COR-L47 (cell line): ENCODE results near the gene PIGV.
"Not testable (repeated sequence)": the region's sequence is repeated elsewhere in the genome, so short reads cannot be mapped to it uniquely, and the experiment has no call there.

Experiments
- DNase-seq: peaks from one replicate; lab custom pipeline; 2025; lab: John Stamatoyannopoulos, UW

PIGV gene

DNA sequence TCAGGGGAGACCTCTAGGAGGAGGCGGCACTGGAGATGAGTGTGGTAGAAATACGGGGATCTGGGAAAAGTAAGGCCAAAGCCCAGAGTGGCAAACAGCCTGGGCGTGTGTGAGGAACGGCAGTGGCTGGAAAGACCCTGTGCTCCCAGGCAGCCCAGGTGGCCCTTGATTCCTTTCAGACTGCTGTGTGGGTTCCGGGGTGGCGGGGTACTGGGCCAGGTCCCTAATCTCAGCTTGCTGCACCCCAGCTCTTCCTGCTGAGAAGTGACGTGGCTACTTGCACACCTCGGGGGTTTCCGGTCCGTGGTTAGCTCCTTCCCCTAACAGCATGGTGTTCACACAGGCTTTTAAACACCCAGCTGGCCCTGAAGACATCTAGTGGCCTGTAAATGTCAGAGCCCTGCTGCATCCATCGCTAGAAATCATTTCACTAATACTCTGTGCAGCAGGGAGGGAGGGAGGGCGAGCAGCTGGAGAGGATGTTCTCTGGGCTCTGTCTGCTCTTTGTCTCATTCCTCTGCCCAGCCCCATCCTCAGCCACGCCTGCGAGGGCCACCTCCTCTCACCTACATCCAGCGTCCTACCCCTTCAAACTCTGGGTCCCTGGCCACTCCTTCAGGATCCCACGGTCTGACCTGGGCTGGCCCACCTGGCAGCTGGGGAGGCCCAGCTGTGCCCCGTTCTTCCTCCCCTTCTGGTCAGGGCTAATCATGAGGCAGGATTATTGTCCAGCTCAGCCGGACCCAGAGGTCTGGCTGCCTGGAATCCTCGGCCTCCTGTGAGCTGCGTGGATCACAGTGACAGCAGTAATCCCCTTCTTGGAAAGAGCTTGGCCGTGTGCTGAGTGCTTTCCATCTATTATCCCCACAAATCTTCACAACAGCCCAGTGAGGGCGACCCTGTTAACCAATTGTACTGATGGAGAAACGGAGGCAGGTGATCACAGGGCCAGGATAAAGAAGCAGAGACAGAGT is 46.0 kb downstream of the PIGV start:
- DNase-seq: no peak

DNA sequence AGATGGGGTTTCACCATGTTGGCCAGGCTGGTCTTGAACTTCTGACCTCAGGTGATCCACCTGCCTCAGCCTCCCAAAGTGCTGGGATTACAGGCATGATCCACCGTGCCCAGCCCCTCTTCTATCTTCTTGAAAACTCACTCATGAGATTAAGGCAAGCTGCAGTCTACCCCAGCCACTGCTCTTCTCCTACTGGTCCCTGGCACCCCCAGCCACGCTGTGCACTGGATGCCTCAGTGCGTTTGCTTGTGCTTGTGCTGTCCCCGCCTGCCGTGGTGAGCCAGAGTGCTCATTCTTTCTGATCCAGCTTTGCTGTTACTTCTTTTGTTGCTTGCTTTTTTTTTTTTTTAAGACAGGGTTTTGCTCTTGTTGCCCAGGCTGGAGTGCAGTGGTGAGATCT is 49.9 kb downstream of the PIGV start:
- DNase-seq: not testable (repeated sequence)

DNA sequence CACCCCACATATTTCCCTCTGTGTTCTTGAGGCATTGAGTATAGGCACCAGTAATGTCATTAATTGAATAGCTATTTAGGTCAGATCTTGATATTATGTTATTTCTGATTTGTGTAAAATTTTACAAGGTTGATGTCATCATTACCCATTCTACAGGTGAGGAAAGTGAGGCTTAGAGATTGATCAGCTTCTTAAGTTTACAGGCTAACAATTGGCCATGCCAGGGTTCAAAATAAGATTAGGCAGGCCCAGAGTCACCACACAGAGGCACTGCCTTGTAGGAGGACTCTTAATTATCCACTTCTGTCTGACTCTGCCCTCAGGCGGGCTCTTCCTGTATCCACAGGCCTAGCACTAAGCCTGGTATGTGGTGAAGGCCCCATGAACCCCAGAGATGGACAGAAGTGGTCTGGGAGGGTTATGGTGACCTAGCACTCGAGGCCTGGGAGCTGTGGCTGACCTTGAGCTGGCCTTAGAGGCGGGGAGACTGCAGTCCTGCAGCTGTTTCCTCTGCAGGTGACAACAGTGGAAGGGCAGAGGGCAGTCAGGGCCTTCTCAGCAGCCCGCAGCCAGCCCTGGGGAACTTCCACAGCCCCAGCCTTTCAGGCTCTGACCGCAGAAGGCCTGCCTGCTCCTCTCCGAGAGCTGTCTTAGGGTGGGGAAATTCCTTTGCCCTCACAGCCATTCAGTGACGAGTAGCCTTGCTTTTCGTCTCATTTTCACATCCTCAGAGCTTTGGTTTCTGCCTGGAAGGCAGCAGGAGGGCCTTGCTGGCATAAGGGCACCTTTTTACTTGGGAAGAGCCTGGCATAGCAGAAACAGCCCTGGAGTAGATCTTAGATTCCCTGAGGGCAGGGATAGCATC is 51.0 kb downstream of the PIGV start:
- no peak for DNase-seq

GRCh38 chr1:26839339-26839722 is 51.6 kb downstream of the PIGV start:
- no peak for DNase-seq

DNA sequence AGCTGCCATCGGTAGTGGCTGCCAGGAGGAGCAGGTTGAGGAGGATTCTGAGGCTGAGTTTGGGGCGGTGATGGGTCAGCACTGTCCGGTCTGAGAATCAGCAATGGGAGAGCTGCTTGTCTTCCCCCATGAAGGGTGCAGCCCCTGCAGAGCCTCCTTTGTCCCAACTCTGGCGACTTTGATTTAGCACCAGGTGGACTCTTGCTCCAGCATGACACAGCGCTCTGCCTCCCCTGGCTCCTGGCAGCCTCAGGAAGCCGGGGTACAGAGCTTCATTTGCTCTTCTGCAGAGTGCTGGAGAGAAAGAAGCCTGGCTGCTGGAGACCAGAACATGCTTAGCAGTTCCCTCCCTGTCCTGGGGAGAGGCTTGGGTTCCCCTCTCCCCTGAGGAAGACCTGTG is 52.0 kb downstream of the PIGV start:
- no peak for DNase-seq

- DNase-seq: no peak
Observed at GRCh38 chr1:26844424-26845196, 56.9 kb downstream of the PIGV start.

DNA sequence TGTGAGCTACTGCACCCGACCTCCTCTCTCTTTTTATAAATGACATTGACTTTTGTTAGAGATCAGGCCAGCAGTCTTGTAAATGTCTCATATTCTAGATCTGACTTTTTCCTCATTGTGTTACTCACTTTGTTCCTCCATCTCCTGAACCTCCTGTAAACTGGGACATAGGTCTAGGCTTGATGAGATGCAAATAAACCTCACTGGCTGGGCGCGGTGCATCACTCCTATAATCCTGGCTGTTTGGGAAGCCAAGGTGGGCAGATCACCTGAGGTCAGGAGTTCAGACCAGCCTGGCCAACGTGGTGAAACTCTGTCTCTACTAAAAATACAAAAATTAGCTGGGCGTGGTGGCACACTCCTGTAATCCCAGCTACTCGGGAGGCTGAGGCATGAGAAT is 60.1 kb downstream of the PIGV start:
- not testable (repeated sequence) for DNase-seq
